Measurements from ENCODE around the gene CSE1L.

DNA sequence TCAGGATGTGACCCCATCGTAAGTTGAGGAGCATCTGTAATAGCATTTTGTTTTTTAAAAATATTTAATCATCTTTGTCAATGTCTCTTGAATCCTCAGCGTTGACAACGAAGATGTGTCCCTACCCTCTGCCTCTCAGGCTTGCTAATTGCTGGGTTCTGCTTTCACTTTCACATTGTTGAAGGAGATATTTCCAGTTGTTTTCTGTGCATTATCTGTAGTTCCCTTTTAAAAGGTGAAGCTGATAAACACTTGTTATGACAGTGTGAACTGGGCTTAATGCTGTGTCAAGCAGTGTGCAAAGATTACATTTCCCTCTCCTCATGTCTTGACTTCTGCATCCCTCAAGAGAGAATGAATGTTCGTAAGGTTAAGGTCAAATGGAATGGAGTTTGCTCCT, 54.9 kb downstream of the CSE1L start:
- no peak for TF ChIP-seq POLR2A (IDR thresholded peaks at IDR 0.05)
- TF ChIP-seq, protein P1, sequence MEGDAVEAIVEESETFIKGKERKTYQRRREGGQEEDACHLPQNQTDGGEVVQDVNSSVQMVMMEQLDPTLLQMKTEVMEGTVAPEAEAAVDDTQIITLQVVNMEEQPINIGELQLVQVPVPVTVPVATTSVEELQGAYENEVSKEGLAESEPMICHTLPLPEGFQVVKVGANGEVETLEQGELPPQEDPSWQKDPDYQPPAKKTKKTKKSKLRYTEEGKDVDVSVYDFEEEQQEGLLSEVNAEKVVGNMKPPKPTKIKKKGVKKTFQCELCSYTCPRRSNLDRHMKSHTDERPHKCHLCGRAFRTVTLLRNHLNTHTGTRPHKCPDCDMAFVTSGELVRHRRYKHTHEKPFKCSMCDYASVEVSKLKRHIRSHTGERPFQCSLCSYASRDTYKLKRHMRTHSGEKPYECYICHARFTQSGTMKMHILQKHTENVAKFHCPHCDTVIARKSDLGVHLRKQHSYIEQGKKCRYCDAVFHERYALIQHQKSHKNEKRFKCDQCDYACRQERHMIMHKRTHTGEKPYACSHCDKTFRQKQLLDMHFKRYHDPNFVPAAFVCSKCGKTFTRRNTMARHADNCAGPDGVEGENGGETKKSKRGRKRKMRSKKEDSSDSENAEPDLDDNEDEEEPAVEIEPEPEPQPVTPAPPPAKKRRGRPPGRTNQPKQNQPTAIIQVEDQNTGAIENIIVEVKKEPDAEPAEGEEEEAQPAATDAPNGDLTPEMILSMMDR (IDR thresholded peaks at IDR 0.05): no peak

All from adrenal gland (tissue), 5 donors.